ENCODE results near the gene GREB1.

The GREB1 gene

GRCh38 chr2:11520092-11520693 is 13.7 kb upstream of the GREB1 start:
- Histone ChIP-seq H3K18ac (ENCODE audit: low read depth in 1 of 2, low read length in 2 of 2) (no peak overlapping the region), H3K4me1 (ENCODE audit: control insufficient read depth, insufficient read depth, low read depth, low read length) (no peaks in the 10 kb centered on the region), H3K36me3 (ENCODE audit: control insufficient read depth in 1 of 2, insufficient read depth in 2 of 2, low read depth in 1 of 2, low read length in 2 of 2) (no peaks in the 10 kb centered on the region), H2BK15ac (ENCODE audit: low read depth, poor library complexity, severe bottlenecking) (no peak overlapping the region), H4K8ac (ENCODE audit: low read length) (no peak overlapping the region), H2BK12ac (ENCODE audit: low read length in 2 of 2) (no peak overlapping the region), H3K27me3 (ENCODE audit: control insufficient read depth in 1 of 2, insufficient read depth in 1 of 2, low read length in 2 of 2) (peaks cover 21 to 32% of the 10 kb centered on the region in 2 experiments), H3K4me3 (ENCODE audit: insufficient read depth in 1 of 2, low read depth in 1 of 2, low read length in 2 of 2) (no peak overlapping the region), H3K9me3 (ENCODE audit: control insufficient read depth, low read length) (no peaks in the 10 kb centered on the region), H3K9ac (ENCODE audit: low read length) (no peak overlapping the region), H2BK120ac (ENCODE audit: low read depth, low read length) (no peak overlapping the region), H3K79me1 (replicated peaks; ENCODE audit: low read length, poor library complexity, severe bottlenecking) (no peaks in the 10 kb centered on the region), H2BK5ac (ENCODE audit: low read depth, low read length, poor library complexity, severe bottlenecking) (no peak overlapping the region), H3K4ac (ENCODE audit: low read depth in 1 of 2, low read length in 2 of 2) (no peak overlapping the region), H2AK5ac (ENCODE audit: low read length, severe bottlenecking) (no peak overlapping the region), H4K91ac (ENCODE audit: low read length) (no peak overlapping the region), H3K14ac (ENCODE audit: low read length in 2 of 2) (no peak overlapping the region), H3K23ac (ENCODE audit: low read length in 2 of 2) (no peak overlapping the region), H2AFZ (ENCODE audit: low read depth, low read length) (no peak overlapping the region), H3K27ac (ENCODE audit: low read length, poor library complexity, severe bottlenecking) (no peak overlapping the region), H3K4me2 (ENCODE audit: low read length, poor library complexity, severe bottlenecking) (no peak overlapping the region)
- DNase-seq, result no peak
- WGBS, result 83% methylated on average over 3 of the region's 3 CpGs

GRCh38 chr2:11521775-11522174 is 12.1 kb upstream of the GREB1 start:
- Histone ChIP-seq H3K4me3 (ENCODE audit: insufficient read depth in 1 of 2, low read depth in 1 of 2, low read length in 2 of 2) (no peak overlapping the region), H3K23ac (ENCODE audit: low read length in 2 of 2) (no peak overlapping the region), H4K8ac (ENCODE audit: low read length) (no peak overlapping the region), H3K18ac (ENCODE audit: low read depth in 1 of 2, low read length in 2 of 2) (no peak overlapping the region), H3K9me3 (ENCODE audit: control insufficient read depth, low read length) (peaks cover under 1% of the 10 kb centered on the region), H4K91ac (ENCODE audit: low read length) (no peak overlapping the region), H2BK12ac (ENCODE audit: low read length in 2 of 2) (no peak overlapping the region), H3K4me1 (ENCODE audit: control insufficient read depth, insufficient read depth, low read depth, low read length) (no peaks in the 10 kb centered on the region), H3K4ac (ENCODE audit: low read depth in 1 of 2, low read length in 2 of 2) (no peak overlapping the region), H2AFZ (ENCODE audit: low read depth, low read length) (no peak overlapping the region), H2BK15ac (ENCODE audit: low read depth, poor library complexity, severe bottlenecking) (no peak overlapping the region), H2BK5ac (ENCODE audit: low read depth, low read length, poor library complexity, severe bottlenecking) (no peak overlapping the region), H2AK5ac (ENCODE audit: low read length, severe bottlenecking) (no peak overlapping the region), H3K14ac (ENCODE audit: low read length in 2 of 2) (no peak overlapping the region), H2BK120ac (ENCODE audit: low read depth, low read length) (no peak overlapping the region), H3K4me2 (ENCODE audit: low read length, poor library complexity, severe bottlenecking) (no peak overlapping the region), H3K27me3 (ENCODE audit: control insufficient read depth in 1 of 2, insufficient read depth in 1 of 2, low read length in 2 of 2) (peaks cover 6 to 22% of the 10 kb centered on the region in 2 experiments), H3K9ac (ENCODE audit: low read length) (no peak overlapping the region), H3K36me3 (ENCODE audit: control insufficient read depth in 1 of 2, insufficient read depth in 2 of 2, low read depth in 1 of 2, low read length in 2 of 2) (no peaks in the 10 kb centered on the region), H3K79me1 (replicated peaks; ENCODE audit: low read length, poor library complexity, severe bottlenecking) (no peaks in the 10 kb centered on the region), H3K27ac (ENCODE audit: low read length, poor library complexity, severe bottlenecking) (no peak overlapping the region)
- DNase-seq, result no peak
- WGBS, result 82% methylated on average over 7 of the region's 8 CpGs

- Histone ChIP-seq H3K9ac (ENCODE audit: low read length) (no peak overlapping the region), H3K23ac (ENCODE audit: low read length in 2 of 2) (no peak overlapping the region), H3K27me3 (ENCODE audit: control insufficient read depth in 1 of 2, insufficient read depth in 1 of 2, low read length in 2 of 2) (peaks cover 9 to 28% of the 10 kb centered on the region in 2 experiments), H3K79me1 (replicated peaks; ENCODE audit: low read length, poor library complexity, severe bottlenecking) (no peaks in the 10 kb centered on the region), H2BK120ac (ENCODE audit: low read depth, low read length) (no peak overlapping the region), H2BK15ac (ENCODE audit: low read depth, poor library complexity, severe bottlenecking) (no peak overlapping the region), H3K14ac (ENCODE audit: low read length in 2 of 2) (no peak overlapping the region), H3K4me2 (ENCODE audit: low read length, poor library complexity, severe bottlenecking) (no peak overlapping the region), H3K9me3 (ENCODE audit: control insufficient read depth, low read length) (peaks cover 3% of the 10 kb centered on the region), H3K27ac (ENCODE audit: low read length, poor library complexity, severe bottlenecking) (no peak overlapping the region), H2AFZ (ENCODE audit: low read depth, low read length) (no peak overlapping the region), H3K18ac (ENCODE audit: low read depth in 1 of 2, low read length in 2 of 2) (no peak overlapping the region), H4K91ac (ENCODE audit: low read length) (no peak overlapping the region), H3K36me3 (ENCODE audit: control insufficient read depth in 1 of 2, insufficient read depth in 2 of 2, low read depth in 1 of 2, low read length in 2 of 2) (no peaks in the 10 kb centered on the region), H3K4me3 (ENCODE audit: insufficient read depth in 1 of 2, low read depth in 1 of 2, low read length in 2 of 2) (no peak overlapping the region), H2AK5ac (ENCODE audit: low read length, severe bottlenecking) (no peak overlapping the region), H4K8ac (ENCODE audit: low read length) (no peak overlapping the region), H3K4ac (ENCODE audit: low read depth in 1 of 2, low read length in 2 of 2) (no peak overlapping the region), H3K4me1 (ENCODE audit: control insufficient read depth, insufficient read depth, low read depth, low read length) (no peaks in the 10 kb centered on the region), H2BK12ac (ENCODE audit: low read length in 2 of 2) (no peak overlapping the region), H2BK5ac (ENCODE audit: low read depth, low read length, poor library complexity, severe bottlenecking) (no peak overlapping the region)
- no peak for DNase-seq
- 64% methylated on average over 2 of the region's 2 CpGs for WGBS
Measured at GRCh38 chr2:11524470-11524869, 9.4 kb upstream of the GREB1 start.

DNA sequence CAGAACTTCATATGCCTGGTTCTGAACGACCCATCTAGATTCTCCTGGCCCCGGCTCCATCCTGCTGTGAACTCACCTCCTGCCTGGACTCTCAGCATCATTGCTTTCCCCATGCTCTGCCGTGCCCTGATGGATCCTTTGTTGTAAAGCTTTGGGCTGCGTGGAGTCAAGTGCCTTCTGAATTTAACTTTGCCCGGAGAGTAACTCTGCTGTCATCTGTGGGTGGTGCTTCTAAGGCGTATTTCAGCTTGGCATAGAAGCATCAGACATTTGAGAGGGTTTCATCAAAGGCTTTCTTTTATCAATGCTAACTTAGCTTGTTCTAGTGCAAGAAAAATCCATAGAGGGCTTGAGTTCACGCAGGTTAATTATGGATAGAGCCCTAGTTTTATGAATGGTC is 8.1 kb upstream of the GREB1 start:
- H2BK15ac ChIP-seq (ENCODE audit: low read depth, poor library complexity, severe bottlenecking), result no peak overlapping the region
- no peaks in the 10 kb centered on the region for H3K4me1 ChIP-seq (ENCODE audit: control insufficient read depth, insufficient read depth, low read depth, low read length)
- H3K4me3 ChIP-seq (ENCODE audit: insufficient read depth in 1 of 2, low read depth in 1 of 2, low read length in 2 of 2), result no peak overlapping the region
- H2BK12ac ChIP-seq (ENCODE audit: low read length in 2 of 2), result no peak overlapping the region
- H3K27me3 ChIP-seq (ENCODE audit: control insufficient read depth in 1 of 2, insufficient read depth in 1 of 2, low read length in 2 of 2), result peaks cover 9 to 26% of the 10 kb centered on the region in 2 experiments
- H3K14ac ChIP-seq (ENCODE audit: low read length in 2 of 2), result no peak overlapping the region
- no peak overlapping the region for H2BK5ac ChIP-seq (ENCODE audit: low read depth, low read length, poor library complexity, severe bottlenecking)
- H3K36me3 ChIP-seq (ENCODE audit: control insufficient read depth in 1 of 2, insufficient read depth in 2 of 2, low read depth in 1 of 2, low read length in 2 of 2), result no peaks in the 10 kb centered on the region
- no peaks in the 10 kb centered on the region for H3K79me1 ChIP-seq (replicated peaks; ENCODE audit: low read length, poor library complexity, severe bottlenecking)
- 95% methylated on average over 7 of the region's 7 CpGs for WGBS
- DNase-seq, result no peak
- H3K27ac ChIP-seq (ENCODE audit: low read length, poor library complexity, severe bottlenecking), result no peak overlapping the region
- H3K4ac ChIP-seq (ENCODE audit: low read depth in 1 of 2, low read length in 2 of 2), result no peak overlapping the region
- H3K9ac ChIP-seq (ENCODE audit: low read length), result no peak overlapping the region
- no peak overlapping the region for H4K91ac ChIP-seq (ENCODE audit: low read length)
- no peak overlapping the region for H2BK120ac ChIP-seq (ENCODE audit: low read depth, low read length)
- H3K9me3 ChIP-seq (ENCODE audit: control insufficient read depth, low read length), result peaks cover 3% of the 10 kb centered on the region
- H3K18ac ChIP-seq (ENCODE audit: low read depth in 1 of 2, low read length in 2 of 2), result no peak overlapping the region
- H3K23ac ChIP-seq (ENCODE audit: low read length in 2 of 2), result no peak overlapping the region
- H3K4me2 ChIP-seq (ENCODE audit: low read length, poor library complexity, severe bottlenecking), result no peak overlapping the region
- no peak overlapping the region for H2AFZ ChIP-seq (ENCODE audit: low read depth, low read length)
- no peak overlapping the region for H4K8ac ChIP-seq (ENCODE audit: low read length)
- no peak overlapping the region for H2AK5ac ChIP-seq (ENCODE audit: low read length, severe bottlenecking)

Measured in mesenchymal stem cell (in vitro differentiated cells and primary cell).